ENCODE results near the gene HERC5. TPM values are rescaled to one million over a fixed set of nuclear protein-coding genes. Genes with fewer than 3 reads are reported as not detected.

Gene HERC5
- total RNA-seq, 2 donors from 2014 or later = 9.6 to 10.1 TPM

DNA sequence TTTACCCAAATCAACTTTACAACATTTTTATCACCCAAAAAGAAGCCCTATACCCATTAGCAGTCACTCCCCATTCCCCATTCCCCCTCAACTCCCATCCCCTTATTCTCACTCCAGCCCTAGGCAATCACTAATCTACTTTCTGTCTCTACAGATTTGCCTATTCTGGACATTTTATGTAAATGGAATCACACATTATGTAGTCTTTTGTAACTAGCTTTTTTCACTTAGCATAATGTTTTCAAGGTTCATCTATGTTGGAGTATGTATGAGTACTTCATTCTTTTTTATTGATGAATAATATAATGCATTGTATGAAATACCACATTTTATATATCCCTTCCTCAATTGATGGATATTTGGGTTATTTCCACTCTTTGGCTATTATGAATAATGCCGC is 36.1 kb upstream of the HERC5 start:
- Histone ChIP-seq H3K4me1 (ENCODE audit: control insufficient read depth, insufficient read depth, low read length) (no peaks in the 10 kb centered on the region), H3K36me3 (ENCODE audit: control insufficient read depth, insufficient read depth, low read length) (no peaks in the 10 kb centered on the region), H3K27ac (ENCODE audit: low read depth, low read length) (no peak overlapping the region), H3K27me3 (ENCODE audit: control insufficient read depth, insufficient read depth, low read length, poor library complexity, severe bottlenecking) (no peaks in the 10 kb centered on the region), H3K9ac (ENCODE audit: extremely low read depth, low read length, poor library complexity, severe bottlenecking) (no peak overlapping the region), H3K9me3 (ENCODE audit: control insufficient read depth, low read length) (no peaks in the 10 kb centered on the region), H3K4me3 (ENCODE audit: low read length) (no peak overlapping the region)
- Mint-ChIP-seq H3K27ac (no peak overlapping the region), H3K27me3 (ENCODE audit: insufficient read depth) (no peaks in the 10 kb centered on the region), H3K4me1 (no peaks in the 10 kb centered on the region), H3K9me3 (no peaks in the 10 kb centered on the region), H3K36me3 (ENCODE audit: low read depth) (no peaks in the 10 kb centered on the region), H3K4me3 (no peak overlapping the region)
- WGBS, 2 experiments (ENCODE audit: insufficient coverage in 1 of 2, insufficient read length in 1 of 2) = 95% methylated on average over 1 of the region's 1 CpG; no CpG with 5 or more reads in 1 of the 2 experiments
- no peak for DNase-seq
- TF ChIP-seq, protein P1, sequence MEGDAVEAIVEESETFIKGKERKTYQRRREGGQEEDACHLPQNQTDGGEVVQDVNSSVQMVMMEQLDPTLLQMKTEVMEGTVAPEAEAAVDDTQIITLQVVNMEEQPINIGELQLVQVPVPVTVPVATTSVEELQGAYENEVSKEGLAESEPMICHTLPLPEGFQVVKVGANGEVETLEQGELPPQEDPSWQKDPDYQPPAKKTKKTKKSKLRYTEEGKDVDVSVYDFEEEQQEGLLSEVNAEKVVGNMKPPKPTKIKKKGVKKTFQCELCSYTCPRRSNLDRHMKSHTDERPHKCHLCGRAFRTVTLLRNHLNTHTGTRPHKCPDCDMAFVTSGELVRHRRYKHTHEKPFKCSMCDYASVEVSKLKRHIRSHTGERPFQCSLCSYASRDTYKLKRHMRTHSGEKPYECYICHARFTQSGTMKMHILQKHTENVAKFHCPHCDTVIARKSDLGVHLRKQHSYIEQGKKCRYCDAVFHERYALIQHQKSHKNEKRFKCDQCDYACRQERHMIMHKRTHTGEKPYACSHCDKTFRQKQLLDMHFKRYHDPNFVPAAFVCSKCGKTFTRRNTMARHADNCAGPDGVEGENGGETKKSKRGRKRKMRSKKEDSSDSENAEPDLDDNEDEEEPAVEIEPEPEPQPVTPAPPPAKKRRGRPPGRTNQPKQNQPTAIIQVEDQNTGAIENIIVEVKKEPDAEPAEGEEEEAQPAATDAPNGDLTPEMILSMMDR (conservative IDR thresholded peaks at IDR 0.05) = no peak

DNA sequence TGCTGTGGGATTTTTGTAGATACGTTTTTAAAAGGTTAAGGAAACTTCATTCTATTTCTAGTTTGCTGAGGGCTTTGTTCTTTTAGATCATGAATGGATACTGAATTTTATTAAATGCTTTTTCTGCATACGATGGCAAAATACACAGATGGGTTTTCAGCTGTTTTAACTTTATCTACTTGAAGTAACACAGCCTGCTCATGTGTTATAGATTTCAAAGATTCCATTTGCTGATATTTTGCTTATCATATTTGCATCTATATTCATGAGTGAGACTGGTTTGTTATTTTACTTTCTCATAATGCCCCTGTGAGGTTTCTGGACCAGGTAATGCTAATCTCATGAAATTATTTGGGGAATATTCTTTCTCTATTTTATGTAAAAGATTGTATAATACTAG is 34.5 kb upstream of the HERC5 start:
- Histone ChIP-seq H3K27me3 (ENCODE audit: control insufficient read depth, insufficient read depth, low read length, poor library complexity, severe bottlenecking) (no peaks in the 10 kb centered on the region), H3K4me3 (ENCODE audit: low read length) (no peak overlapping the region), H3K36me3 (ENCODE audit: control insufficient read depth, insufficient read depth, low read length) (no peaks in the 10 kb centered on the region), H3K27ac (ENCODE audit: low read depth, low read length) (no peak overlapping the region), H3K9ac (ENCODE audit: extremely low read depth, low read length, poor library complexity, severe bottlenecking) (no peak overlapping the region), H3K4me1 (ENCODE audit: control insufficient read depth, insufficient read depth, low read length) (no peaks in the 10 kb centered on the region), H3K9me3 (ENCODE audit: control insufficient read depth, low read length) (no peaks in the 10 kb centered on the region)
- H3K4me1 Mint-ChIP-seq = no peaks in the 10 kb centered on the region
- no peaks in the 10 kb centered on the region for H3K9me3 Mint-ChIP-seq
- no peak overlapping the region for H3K4me3 Mint-ChIP-seq
- WGBS, 2 experiments (ENCODE audit: insufficient coverage in 1 of 2, insufficient read length in 1 of 2) = 80 to 87% methylated on average over 1 to 2 of the region's 2 CpGs
- no peaks in the 10 kb centered on the region for H3K36me3 Mint-ChIP-seq (ENCODE audit: low read depth)
- TF ChIP-seq, protein P1 (conservative IDR thresholded peaks at IDR 0.05) = no peak
- no peaks in the 10 kb centered on the region for H3K27me3 Mint-ChIP-seq (ENCODE audit: insufficient read depth)
- H3K27ac Mint-ChIP-seq = no peak overlapping the region
- no peak for DNase-seq

DNA sequence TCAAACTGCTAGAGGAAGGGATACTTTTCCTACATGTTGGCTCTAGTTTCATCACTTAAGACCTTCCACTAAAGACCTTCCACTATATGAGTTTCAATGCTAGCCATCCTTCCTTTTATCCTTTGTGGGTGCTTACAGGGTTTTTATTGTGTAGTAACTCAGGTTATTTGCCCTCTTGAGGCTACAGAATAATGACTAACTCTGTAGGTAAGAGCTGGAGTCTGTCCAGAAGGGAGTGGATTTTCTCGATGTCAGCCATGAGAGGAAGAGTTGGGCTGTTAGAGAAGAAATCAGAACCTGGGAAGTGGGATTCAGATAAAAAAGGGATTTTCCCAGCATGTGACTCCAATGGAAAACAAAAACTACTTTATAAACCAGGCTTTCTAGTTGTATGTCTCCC is 27.5 kb upstream of the HERC5 start:
- Mint-ChIP-seq H3K27me3 (ENCODE audit: insufficient read depth) (no peaks in the 10 kb centered on the region), H3K4me3 (no peak overlapping the region), H3K9me3 (peaks cover 9% of the 10 kb centered on the region), H3K4me1 (peaks cover 3% of the 10 kb centered on the region), H3K27ac (no peak overlapping the region), H3K36me3 (ENCODE audit: low read depth) (peaks cover 16% of the 10 kb centered on the region)
- no peak for DNase-seq
- no peaks in the 10 kb centered on the region for H3K27me3 ChIP-seq (ENCODE audit: control insufficient read depth, insufficient read depth, low read length, poor library complexity, severe bottlenecking)
- TF ChIP-seq, protein P1 (conservative IDR thresholded peaks at IDR 0.05) = no peak
- no peaks in the 10 kb centered on the region for H3K36me3 ChIP-seq (ENCODE audit: control insufficient read depth, insufficient read depth, low read length)
- no peak overlapping the region for H3K4me3 ChIP-seq (ENCODE audit: low read length)
- H3K9me3 ChIP-seq (ENCODE audit: control insufficient read depth, low read length) = peaks cover 11% of the 10 kb centered on the region
- 90 to 100% methylated on average over 1 of the region's 1 CpG for whole genome bisulfite sequencing, 2 experiments (ENCODE audit: insufficient coverage in 1 of 2, insufficient read length in 1 of 2)
- no peaks in the 10 kb centered on the region for H3K4me1 ChIP-seq (ENCODE audit: control insufficient read depth, insufficient read depth, low read length)
- H3K27ac ChIP-seq (ENCODE audit: low read depth, low read length) = no peak overlapping the region
- no peak overlapping the region for H3K9ac ChIP-seq (ENCODE audit: extremely low read depth, low read length, poor library complexity, severe bottlenecking)

Data from endodermal cell (in vitro differentiated cells).